Duodenal mucosa (tissue), 2 donors: ENCODE measurements around the gene CENPH.
"Not testable (repeated sequence)": the region's sequence is repeated elsewhere in the genome, so short reads cannot be mapped to it uniquely, and the experiment has no call there.

Experiments
- H3K27ac ChIP-seq: one replicate; pipeline ENCODE4 v1.7.0; 2013; ENCODE audit warnings: low read depth, low read length
- H3K27me3 ChIP-seq, 2 donors: one replicate each; pipeline ENCODE4 v1.7.0; 2013; ENCODE audit warnings: low read length in 2 of 2, control low read depth in 1 of 2; ENCODE audit not compliant: insufficient read depth in 2 of 2, control insufficient read depth in 1 of 2
- H3K36me3 ChIP-seq, 2 donors: one replicate each; pipeline ENCODE4 v1.7.0; 2013; ENCODE audit warnings: low read length in 2 of 2, control low read depth in 1 of 2; ENCODE audit not compliant: insufficient read depth in 2 of 2, control insufficient read depth in 1 of 2
- H3K4me1 ChIP-seq, 2 donors: one replicate each; pipeline ENCODE4 v1.7.0; 2013; ENCODE audit warnings: low read length in 2 of 2, control low read depth in 1 of 2; ENCODE audit not compliant: insufficient read depth in 2 of 2, control insufficient read depth in 1 of 2
- H3K4me3 ChIP-seq, 2 donors: one replicate each; pipeline ENCODE4 v1.7.0; 2013; ENCODE audit warnings: low read length in 2 of 2, low read depth in 1 of 2
- H3K9ac ChIP-seq, 2 donors: one replicate each; pipeline ENCODE4 v1.7.0; 2013; ENCODE audit warnings: low read length in 2 of 2, low read depth in 1 of 2
- H3K9me3 ChIP-seq, 2 donors: one replicate each; pipeline ENCODE4 v1.7.0; 2013; ENCODE audit warnings: low read length in 2 of 2, control low read depth in 1 of 2; ENCODE audit not compliant: control insufficient read depth in 1 of 2

Gene CENPH, protein sequence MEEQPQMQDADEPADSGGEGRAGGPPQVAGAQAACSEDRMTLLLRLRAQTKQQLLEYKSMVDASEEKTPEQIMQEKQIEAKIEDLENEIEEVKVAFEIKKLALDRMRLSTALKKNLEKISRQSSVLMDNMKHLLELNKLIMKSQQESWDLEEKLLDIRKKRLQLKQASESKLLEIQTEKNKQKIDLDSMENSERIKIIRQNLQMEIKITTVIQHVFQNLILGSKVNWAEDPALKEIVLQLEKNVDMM

DNA sequence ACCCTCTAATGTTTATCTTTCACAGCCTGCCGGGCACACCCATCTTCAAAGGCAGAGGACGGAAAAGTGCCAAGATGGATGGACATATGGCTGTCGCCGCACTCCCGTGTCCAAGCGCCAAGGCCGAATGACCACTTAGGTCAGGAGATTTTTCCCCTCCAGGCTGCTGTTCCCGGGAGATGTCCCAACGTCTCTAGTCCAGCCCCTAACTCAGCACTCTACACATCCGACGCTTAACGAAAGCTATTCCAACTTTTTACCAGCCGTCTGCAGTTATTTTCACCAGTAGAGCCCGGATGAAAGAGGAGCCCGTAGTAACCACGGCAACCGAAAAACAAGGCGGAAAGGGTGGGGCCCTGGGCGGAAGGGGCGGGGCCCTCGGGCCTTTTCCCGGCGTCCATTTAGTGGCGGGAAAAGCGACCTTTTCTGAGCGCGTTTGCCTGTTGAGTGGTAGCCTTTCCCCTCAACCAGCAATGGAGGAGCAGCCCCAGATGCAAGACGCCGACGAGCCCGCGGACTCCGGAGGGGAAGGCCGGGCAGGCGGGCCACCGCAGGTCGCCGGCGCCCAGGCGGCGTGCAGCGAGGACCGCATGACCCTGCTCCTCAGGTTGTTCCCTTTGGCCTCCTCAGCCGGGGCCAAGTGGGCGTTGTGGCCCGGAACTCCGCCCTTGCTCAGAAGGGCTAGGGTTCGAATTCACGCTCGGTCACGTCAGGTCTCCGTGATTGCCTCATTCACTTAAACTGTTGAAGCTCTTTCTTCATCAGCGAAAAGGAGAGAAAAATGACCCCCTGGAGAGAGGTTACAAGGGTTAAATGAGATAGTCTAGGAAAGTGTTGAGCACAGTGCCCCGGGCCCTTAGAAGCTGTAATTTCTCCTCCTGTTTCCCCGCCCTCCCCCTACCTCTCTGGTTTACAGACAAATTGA, at the start of gene CENPH:
TSS of gene CENPH (plus strand) at position 422 of the 925 bp plus-strand sequence. CDS start at position 474, 52 bp downstream.
- Histone ChIP-seq H3K4me1 (peaks cover 4 to 13% of the 10 kb centered on the region in 2 donors), H3K36me3 (no peaks in the 10 kb centered on the region), H3K27ac (peak within 1 kb of the TSS; percentile 61), H3K9ac (peak within 1 kb of the TSS; percentile 74 to 85), H3K9me3 (no peaks in the 10 kb centered on the region), H3K27me3 (no peaks in the 10 kb centered on the region), H3K4me3 (peak within 1 kb of the TSS; percentile 94 to 99)

DNA sequence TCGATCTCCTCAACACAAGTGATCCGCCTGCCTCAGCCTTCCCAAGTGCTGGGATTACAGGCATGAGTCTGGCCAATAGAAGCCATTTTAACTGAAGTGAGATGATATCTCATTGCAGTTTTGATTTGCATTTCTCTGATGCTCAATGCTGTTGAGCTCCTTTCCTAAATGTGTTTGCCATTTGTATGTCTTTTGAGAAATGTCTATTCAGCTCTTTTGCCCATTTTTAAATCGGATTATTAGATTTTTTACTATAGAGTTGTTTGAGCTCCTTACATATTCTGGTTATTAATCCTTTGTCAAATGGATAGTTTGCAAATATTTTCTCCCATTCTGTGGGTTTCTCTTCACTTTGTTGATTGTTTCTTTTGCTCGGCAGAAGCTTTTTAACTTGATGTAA, 49.1 kb upstream of the CENPH start:
- H3K27ac ChIP-seq, H3K9ac ChIP-seq, H3K27me3 ChIP-seq, H3K9me3 ChIP-seq, H3K4me3 ChIP-seq, H3K4me1 ChIP-seq, H3K36me3 ChIP-seq: not testable (repeated sequence)

DNA sequence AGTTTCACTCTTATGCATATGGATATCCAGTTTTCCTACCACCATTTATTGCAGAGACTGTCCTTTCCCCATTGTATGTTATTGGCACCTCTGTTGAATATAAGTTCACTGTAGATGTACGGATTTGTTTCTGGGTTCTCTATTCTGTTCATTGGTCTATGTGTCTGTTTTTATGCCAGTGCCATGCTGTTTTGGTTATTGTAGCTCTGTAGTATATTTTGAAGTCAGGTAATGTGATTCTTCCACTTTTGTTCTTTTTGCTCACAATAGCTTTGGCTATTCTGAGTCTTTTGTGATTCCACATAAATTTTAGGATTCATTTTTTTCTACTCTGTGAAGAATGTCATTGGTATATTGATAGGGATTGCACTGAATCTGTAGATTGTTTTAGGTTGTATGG, 48.6 kb upstream of the CENPH start:
- H3K9ac ChIP-seq = no peak overlapping the region
- no peak overlapping the region for H3K4me3 ChIP-seq
- no peaks in the 10 kb centered on the region for H3K36me3 ChIP-seq
- H3K27ac ChIP-seq = no peak overlapping the region
- H3K27me3 ChIP-seq = no peaks in the 10 kb centered on the region
- H3K4me1 ChIP-seq = no peaks in the 10 kb centered on the region
- no peaks in the 10 kb centered on the region for H3K9me3 ChIP-seq

DNA sequence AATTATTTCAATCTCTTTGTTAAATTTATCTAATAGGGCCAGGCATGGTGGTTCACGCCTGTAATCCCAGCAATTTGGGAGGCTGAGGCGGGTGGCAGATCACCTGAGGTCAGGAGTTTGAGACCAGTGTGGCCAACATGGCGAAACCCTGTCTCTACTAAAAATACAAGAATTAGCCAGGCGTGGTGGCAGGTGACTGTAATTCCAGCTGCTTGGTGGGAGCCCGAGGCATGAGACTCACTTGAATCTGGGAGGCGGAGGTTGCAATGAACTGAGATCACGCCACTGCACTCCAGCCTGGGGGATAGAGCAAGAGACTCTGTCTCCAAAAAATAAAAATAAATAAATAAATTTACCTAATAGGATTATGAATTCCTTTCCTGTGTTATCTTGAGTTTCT, 40.8 kb upstream of the CENPH start:
- H3K27ac ChIP-seq, H3K36me3 ChIP-seq, H3K4me3 ChIP-seq, H3K27me3 ChIP-seq, H3K9me3 ChIP-seq, H3K9ac ChIP-seq, H3K4me1 ChIP-seq: not testable (repeated sequence)

DNA sequence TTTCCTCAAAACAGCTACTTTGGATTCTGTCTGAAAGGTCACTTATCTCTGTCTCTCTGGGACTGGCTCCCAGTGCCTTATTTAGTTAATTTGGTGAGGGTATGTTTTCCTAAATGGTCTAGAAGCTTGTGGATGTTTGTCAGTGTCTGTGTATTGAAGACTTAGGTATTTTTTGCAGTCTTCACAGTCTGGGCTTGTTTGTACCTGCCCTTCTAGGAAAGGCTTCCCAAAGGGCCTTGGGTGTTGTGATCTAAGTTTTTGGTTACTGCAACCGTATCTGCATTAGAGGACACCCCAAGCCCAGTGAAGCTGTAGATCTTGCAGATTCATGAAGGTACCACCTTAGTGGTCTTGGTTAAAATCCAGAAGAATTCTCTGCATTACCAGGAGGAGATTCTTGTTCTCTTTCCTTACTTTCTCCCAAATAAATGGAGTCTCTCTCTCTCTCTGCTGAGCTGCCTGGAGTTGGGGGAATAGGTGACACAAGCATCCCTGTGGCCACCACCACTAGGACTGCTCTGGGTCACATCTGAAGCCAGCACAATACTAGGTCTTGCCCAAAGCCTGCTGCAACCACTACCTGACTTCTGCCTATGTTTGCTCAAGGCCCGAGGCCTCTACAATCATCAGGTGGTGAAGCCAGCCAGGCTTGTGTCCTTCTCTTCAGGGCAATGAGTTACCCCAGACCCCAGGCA, 40.3 kb upstream of the CENPH start:
- Histone ChIP-seq H3K4me3 (no peak overlapping the region), H3K27ac (no peak overlapping the region), H3K9me3 (no peaks in the 10 kb centered on the region), H3K36me3 (no peaks in the 10 kb centered on the region), H3K4me1 (no peaks in the 10 kb centered on the region), H3K27me3 (no peaks in the 10 kb centered on the region), H3K9ac (no peak overlapping the region)

DNA sequence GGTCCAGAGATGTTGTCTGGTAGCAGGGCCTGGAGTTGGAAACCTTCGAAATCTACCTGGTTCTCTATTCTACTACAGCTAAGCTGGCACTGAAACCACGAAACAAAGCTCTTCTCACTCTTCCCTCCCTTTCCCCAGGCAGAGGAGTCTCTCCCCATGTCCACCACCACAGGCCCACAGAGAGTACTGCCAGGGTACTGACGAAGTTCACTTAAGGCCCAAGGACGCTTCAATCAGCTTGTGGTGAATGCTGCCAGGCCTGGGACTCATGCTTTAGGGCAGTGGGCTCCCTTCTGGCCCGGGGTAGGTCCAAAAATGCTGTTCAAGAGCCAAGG, 39.7 kb upstream of the CENPH start:
- Histone ChIP-seq H3K9me3 (no peaks in the 10 kb centered on the region), H3K9ac (no peak overlapping the region), H3K27ac (no peak overlapping the region), H3K36me3 (no peaks in the 10 kb centered on the region), H3K4me1 (no peaks in the 10 kb centered on the region), H3K27me3 (no peaks in the 10 kb centered on the region), H3K4me3 (no peak overlapping the region)

DNA sequence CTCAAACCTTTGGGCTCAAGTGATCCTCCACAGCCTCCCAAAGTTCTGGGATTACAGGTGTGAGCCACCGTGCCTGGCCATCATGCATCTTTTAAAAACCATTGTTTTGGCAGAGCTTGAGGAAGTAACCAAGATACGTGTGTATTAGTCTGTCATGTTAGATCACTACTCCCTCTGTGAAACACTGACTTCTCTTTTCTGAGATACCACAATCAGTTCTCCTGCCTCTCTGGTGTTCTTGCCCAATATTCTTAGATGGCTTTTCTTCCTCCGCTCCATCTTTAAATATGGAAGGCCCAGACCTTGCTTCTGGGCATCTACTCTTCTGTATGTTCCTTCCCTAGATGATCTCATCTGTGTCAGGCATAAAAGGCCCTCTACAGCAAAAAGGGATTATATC, 36.7 kb upstream of the CENPH start:
- Histone ChIP-seq H3K27ac (no peak overlapping the region), H3K4me1 (no peaks in the 10 kb centered on the region), H3K27me3 (no peaks in the 10 kb centered on the region), H3K36me3 (no peaks in the 10 kb centered on the region), H3K9me3 (no peaks in the 10 kb centered on the region), H3K4me3 (no peak overlapping the region), H3K9ac (no peak overlapping the region)

DNA sequence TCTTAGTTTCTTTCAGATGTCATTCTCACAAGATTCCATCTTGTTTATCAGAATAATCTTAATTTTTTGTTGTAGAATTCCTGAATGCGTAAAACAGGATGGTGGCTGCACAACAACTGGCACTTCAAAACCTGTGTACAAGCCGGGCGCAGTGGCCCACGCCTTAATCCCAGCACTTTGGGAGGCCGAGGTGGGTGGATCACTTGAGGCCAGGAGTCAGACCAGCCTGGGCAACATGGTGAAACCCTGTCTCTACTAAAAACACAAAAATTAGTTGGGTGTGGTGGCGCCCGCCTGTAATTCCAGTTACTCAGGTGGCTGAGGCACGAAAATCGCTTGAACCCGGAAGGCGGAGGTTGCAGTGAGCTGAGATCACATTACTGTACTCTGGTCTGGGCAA, 32.9 kb upstream of the CENPH start:
- H3K9ac ChIP-seq = no peak overlapping the region
- no peaks in the 10 kb centered on the region for H3K4me1 ChIP-seq
- H3K27me3 ChIP-seq = no peaks in the 10 kb centered on the region
- no peak overlapping the region for H3K27ac ChIP-seq
- no peak overlapping the region for H3K4me3 ChIP-seq
- H3K9me3 ChIP-seq = no peaks in the 10 kb centered on the region
- H3K36me3 ChIP-seq = no peaks in the 10 kb centered on the region

DNA sequence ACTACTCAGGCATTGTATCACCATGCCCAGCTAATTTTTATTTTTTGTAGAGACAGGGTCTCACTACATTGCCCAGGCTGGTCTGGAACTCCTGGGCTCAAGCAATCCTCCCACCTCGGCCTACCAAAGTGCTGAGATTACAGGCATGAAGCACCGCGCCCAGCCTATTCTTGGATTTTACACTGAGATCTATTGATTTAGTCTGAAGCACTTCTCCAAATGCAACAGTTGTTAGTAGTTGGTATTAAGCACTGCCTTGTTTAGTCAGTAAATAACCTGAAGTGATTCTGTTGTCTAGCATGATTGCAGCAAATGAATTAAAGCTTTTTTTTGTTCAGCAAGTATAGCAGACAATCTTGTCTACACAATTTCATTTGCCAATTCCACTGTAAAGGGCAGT, 31.3 kb upstream of the CENPH start:
- no peaks in the 10 kb centered on the region for H3K9me3 ChIP-seq
- H3K36me3 ChIP-seq = no peaks in the 10 kb centered on the region
- no peaks in the 10 kb centered on the region for H3K4me1 ChIP-seq
- no peak overlapping the region for H3K9ac ChIP-seq
- H3K27me3 ChIP-seq = no peaks in the 10 kb centered on the region
- H3K27ac ChIP-seq = no peak overlapping the region
- H3K4me3 ChIP-seq = no peak overlapping the region

DNA sequence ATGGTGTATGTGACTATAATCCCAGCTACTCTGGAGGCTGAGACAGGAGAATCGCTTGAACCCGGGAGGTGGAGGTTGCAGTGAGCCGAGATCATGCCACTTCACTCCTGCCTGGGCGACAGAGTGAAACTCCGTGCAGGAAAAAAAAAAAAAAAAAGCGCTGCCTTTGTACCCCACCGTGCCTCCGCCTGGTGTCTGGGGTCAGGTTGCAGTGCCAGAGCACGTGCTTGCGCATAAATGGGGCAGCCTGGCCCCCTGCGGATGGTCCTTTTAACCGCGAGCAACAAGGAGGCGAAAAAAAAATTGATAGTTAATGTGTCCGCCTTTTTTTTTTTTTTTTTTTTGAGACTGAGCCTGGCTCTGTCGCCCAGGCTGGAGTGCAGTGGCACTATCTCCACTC, 28.7 kb upstream of the CENPH start:
- Histone ChIP-seq H3K4me1 (no peaks in the 10 kb centered on the region), H3K27ac (no peak overlapping the region), H3K27me3 (no peaks in the 10 kb centered on the region), H3K36me3 (no peaks in the 10 kb centered on the region), H3K9me3 (no peaks in the 10 kb centered on the region), H3K9ac (no peak overlapping the region), H3K4me3 (no peak overlapping the region)
